Natural killer cell treated with Interleukin-12 subunit alpha and Interleukin-12 subunit beta and Interleukin-15 and Interleukin-18, amount 100 ng/mL, for 72 hours (primary cell): Measurements from ENCODE around the gene POU3F1. TPM values are rescaled to one million over a fixed set of nuclear protein-coding genes. Genes with fewer than 3 reads are reported as not detected.

Experiments
- ATAC-seq, 2 donors: fragments of 150-1000 bp; cut with Tn5 transposase in 1 of 2; sonication (Bioruptor Pico), chemical (Tn5 transposase) in 1 of 2; 2 replicates each; pipeline ENCODE4 v1.10.0; 2021
- DNase-seq: peaks from one replicate; pipeline ENCODE4 v3.0.0; 2022; ENCODE audit warnings: low spot score
- H3K27ac Mint-ChIP-seq, 2 donors: 1 replicate in 1 of 2; 2 replicates in 1 of 2; pipeline ENCODE4 v1.8.0; 2022; ENCODE audit warnings: mixed read lengths in 2 of 2, mild to moderate bottlenecking in 1 of 2, moderate library complexity in 1 of 2
- H3K27me3 Mint-ChIP-seq, 2 donors: 1 replicate in 1 of 2; 2 replicates in 1 of 2; pipeline ENCODE4 v1.8.0; 2022; ENCODE audit warnings: mixed read lengths in 2 of 2
- H3K36me3 Mint-ChIP-seq: one replicate; pipeline ENCODE4 v1.8.0; 2022; ENCODE audit warnings: mixed read lengths
- H3K4me1 Mint-ChIP-seq, 2 donors: 1 replicate in 1 of 2; 2 replicates in 1 of 2; pipeline ENCODE4 v1.8.0; 2022; ENCODE audit warnings: low read depth in 2 of 2, mixed read lengths in 2 of 2, mild to moderate bottlenecking in 1 of 2
- H3K4me3 Mint-ChIP-seq: one replicate; pipeline ENCODE4 v1.8.0; 2022; ENCODE audit warnings: mixed read lengths
- H3K9me3 Mint-ChIP-seq: 2 replicates; pipeline ENCODE4 v1.8.0; 2022; ENCODE audit warnings: mixed read lengths
- total RNA-seq, 2 donors: library from RNA; stranded (reverse); gene quantifications; one replicate each; pipeline ENCODE4 v1.2.3, GENCODE V29; 2022

POU3F1 gene
- total RNA-seq, 2 donors from 2014 or later: 0.50 to 0.93 TPM

DNA sequence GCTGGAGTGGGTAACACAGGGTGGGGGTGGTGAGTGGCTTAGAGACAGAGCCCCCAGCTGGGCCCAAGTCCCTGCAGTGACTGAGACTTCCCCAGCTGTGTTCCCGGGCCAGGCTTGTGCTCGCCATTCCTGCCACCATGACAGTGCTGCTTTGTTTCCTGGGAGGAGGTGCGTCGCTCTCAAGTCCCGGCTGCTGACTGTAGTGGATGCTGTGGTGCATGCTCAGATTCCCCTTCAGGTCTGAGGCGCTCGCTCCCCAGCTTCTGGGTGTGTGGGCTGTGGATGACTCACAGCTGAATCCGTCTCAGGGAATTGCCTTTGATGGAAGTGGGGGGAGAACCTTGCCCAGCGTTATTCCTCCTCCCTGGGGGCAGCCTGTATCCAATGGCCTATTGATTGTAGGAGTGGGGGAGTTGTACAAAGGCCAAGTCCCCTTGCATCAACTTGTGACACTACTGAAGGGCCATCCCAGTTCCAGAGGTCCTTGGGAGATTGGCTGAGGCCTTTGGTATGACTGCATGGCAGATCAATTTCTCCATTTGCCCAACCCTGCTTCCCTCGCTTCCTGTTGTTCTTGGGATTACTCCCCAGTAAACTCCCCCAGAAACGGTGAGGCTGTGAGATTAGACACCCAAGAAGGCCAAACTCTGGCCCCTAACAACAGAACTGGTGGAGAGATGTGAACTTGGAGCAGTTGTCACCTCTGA is 17.8 kb upstream of the POU3F1 start:
- Mint-ChIP-seq H3K9me3 (no peaks in the 10 kb centered on the region), H3K36me3 (no peaks in the 10 kb centered on the region), H3K4me3 (no peak overlapping the region), H3K27ac (no peak overlapping the region), H3K4me1 (peaks cover 6 to 7% of the 10 kb centered on the region in 2 donors), H3K27me3 (peaks cover 15 to 20% of the 10 kb centered on the region in 2 donors)
- DNase-seq: no peak
- ATAC-seq: no peak

- H3K4me1 Mint-ChIP-seq: peaks cover 6 to 7% of the 10 kb centered on the region in 2 donors
- no peak for DNase-seq
- no peaks in the 10 kb centered on the region for H3K36me3 Mint-ChIP-seq
- no peak for ATAC-seq
- H3K9me3 Mint-ChIP-seq: no peaks in the 10 kb centered on the region
- H3K4me3 Mint-ChIP-seq: no peak overlapping the region
- peaks cover 19 to 20% of the 10 kb centered on the region in 2 donors for H3K27me3 Mint-ChIP-seq
- H3K27ac Mint-ChIP-seq: no peak overlapping the region
Measured at GRCh38 chr1:38063616-38064015, 17.0 kb upstream of the POU3F1 start.

GRCh38 chr1:38062361-38063288 is 16.0 kb upstream of the POU3F1 start:
- H3K36me3 Mint-ChIP-seq: no peaks in the 10 kb centered on the region
- ATAC-seq: no peak
- DNase-seq: no peak
- H3K4me1 Mint-ChIP-seq: peaks cover 6 to 7% of the 10 kb centered on the region in 2 donors
- peak overlapping the region in 1 of 2 donors; percentile 85 for H3K27ac Mint-ChIP-seq
- peaks cover 17 to 19% of the 10 kb centered on the region in 2 donors for H3K27me3 Mint-ChIP-seq
- H3K4me3 Mint-ChIP-seq: peak overlapping the region; percentile 7
- no peaks in the 10 kb centered on the region for H3K9me3 Mint-ChIP-seq

- Mint-ChIP-seq H3K4me3 (peak overlapping the region; percentile 7), H3K36me3 (no peaks in the 10 kb centered on the region), H3K27ac (peak overlapping the region in 1 of 2 donors; percentile 85), H3K9me3 (no peaks in the 10 kb centered on the region), H3K4me1 (peaks cover 6 to 7% of the 10 kb centered on the region in 2 donors), H3K27me3 (peaks cover 12 to 13% of the 10 kb centered on the region in 2 donors)
- ATAC-seq: peak; percentile 56 to 65
- no peak for DNase-seq
Measured at GRCh38 chr1:38061883-38062328, 15.3 kb upstream of the POU3F1 start.

DNA sequence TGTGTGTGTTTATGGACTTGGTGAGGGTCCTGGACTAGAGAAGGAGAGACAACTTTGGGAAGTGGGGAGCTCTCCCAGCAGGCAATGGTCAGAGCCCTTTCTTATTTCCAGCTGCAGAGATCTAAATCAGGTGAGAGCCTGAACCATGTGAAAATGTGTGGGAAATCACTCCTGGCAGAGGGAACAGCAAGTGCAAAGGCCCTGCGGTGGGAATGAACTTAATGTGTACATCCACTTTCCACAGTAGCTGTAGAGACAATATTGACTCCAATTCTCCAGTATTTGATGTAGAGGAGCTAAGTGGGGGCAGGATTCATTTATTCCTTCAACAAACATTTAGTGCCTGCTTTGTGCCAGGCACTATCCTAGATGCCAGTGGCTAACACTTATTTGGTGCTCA is 14.7 kb upstream of the POU3F1 start:
- DNase-seq: no peak
- H3K27ac Mint-ChIP-seq: no peak overlapping the region
- no peak overlapping the region for H3K4me3 Mint-ChIP-seq
- H3K27me3 Mint-ChIP-seq: peaks cover 13 to 17% of the 10 kb centered on the region in 2 donors
- no peaks in the 10 kb centered on the region for H3K36me3 Mint-ChIP-seq
- no peaks in the 10 kb centered on the region for H3K9me3 Mint-ChIP-seq
- ATAC-seq: no peak
- H3K4me1 Mint-ChIP-seq: peaks cover 6 to 7% of the 10 kb centered on the region in 2 donors

DNA sequence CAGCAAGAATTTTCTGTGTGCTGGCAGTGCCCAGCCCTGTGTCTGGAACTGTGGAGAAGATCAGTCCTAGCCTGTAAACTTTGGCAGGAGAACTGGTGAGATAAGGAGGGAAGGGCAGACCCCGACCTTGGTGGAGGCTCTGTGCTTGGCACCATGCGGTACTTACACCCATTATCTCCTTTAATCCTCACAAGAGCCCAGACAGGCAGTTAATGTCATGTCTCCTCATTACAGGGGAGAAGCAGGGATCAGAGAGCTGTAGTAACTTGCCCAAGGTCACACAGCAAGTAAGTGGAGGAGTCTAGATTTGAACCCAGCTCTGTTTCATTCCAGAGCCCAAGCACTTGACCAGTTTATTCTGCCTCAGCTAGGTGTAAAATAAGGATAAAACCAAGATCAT is 13.9 kb upstream of the POU3F1 start:
- H3K9me3 Mint-ChIP-seq: no peaks in the 10 kb centered on the region
- DNase-seq (no peak), ATAC-seq (no peak)
- H3K27me3 Mint-ChIP-seq: peaks cover 18 to 22% of the 10 kb centered on the region in 2 donors
- peaks cover 6 to 7% of the 10 kb centered on the region in 2 donors for H3K4me1 Mint-ChIP-seq
- no peak overlapping the region for H3K4me3 Mint-ChIP-seq
- no peaks in the 10 kb centered on the region for H3K36me3 Mint-ChIP-seq
- no peak overlapping the region for H3K27ac Mint-ChIP-seq

DNA sequence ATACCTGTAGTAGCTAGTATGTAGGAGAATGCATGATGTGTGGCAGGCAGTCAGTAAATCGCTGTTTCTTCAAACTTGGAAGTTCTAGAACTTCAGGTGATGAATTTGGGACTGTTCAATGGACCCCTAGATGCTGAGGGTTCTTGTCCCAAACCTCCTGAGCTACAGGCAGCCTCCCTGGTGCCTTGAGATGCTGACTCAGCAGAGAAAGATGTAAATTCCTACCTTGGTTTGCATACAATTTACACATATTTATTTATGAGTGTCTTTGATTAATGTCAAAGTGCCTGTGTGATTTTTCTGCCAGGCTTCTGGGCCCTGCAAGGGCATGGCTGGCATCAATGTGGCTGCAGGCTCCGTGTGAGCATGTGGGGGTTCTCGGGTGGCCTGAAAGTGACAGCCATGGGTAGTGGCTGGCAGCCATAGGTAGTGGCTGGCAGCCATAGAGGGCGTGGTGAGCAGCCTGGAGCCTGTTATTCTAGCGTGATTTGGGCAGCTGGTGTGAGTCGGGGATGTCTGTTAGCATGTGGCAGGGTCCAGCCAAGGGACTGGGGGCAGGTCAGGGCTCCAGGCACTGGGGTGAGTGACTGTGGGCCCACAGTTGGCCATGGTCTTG is 13.2 kb upstream of the POU3F1 start:
- no peak overlapping the region for H3K27ac Mint-ChIP-seq
- H3K9me3 Mint-ChIP-seq: no peaks in the 10 kb centered on the region
- peaks cover 18 to 28% of the 10 kb centered on the region in 2 donors for H3K27me3 Mint-ChIP-seq
- ATAC-seq (no peak), DNase-seq (no peak)
- H3K36me3 Mint-ChIP-seq: no peaks in the 10 kb centered on the region
- no peak overlapping the region for H3K4me3 Mint-ChIP-seq
- peaks cover 6 to 7% of the 10 kb centered on the region in 2 donors for H3K4me1 Mint-ChIP-seq

- no peak overlapping the region for H3K4me3 Mint-ChIP-seq
- peaks cover 12 to 34% of the 10 kb centered on the region in 2 donors for H3K27me3 Mint-ChIP-seq
Measured at GRCh38 chr1:38055965-38056364, 9.4 kb upstream of the POU3F1 start.

DNA sequence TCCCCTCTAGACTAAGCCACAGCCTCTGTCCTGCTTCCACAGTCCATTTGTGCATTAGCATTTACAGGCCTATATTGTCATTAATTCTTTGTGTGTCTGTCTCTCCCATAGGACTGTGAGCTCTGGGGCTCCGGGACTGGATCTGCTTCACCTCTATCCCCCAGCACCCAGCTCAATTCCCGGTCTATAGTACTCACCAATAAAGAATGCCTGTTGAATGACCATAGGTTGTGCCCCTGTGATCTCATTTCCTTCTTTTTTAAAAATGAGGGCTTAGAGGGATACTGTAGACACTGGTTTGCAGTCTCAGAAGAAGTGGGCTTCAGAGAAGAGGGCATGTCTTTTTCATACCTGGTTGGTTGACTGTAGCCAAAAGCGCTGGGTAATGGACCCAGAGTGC is 8.8 kb upstream of the POU3F1 start:
- ATAC-seq: no peak
- Mint-ChIP-seq H3K27ac (no peak overlapping the region), H3K9me3 (no peaks in the 10 kb centered on the region), H3K4me3 (no peak overlapping the region), H3K36me3 (no peaks in the 10 kb centered on the region), H3K4me1 (peaks cover 16 to 19% of the 10 kb centered on the region in 2 donors), H3K27me3 (peaks cover 12 to 34% of the 10 kb centered on the region in 2 donors)
- peak; percentile 1 for DNase-seq

More at GRCh38 chr1:38055965-38056364, 9.4 kb upstream of the POU3F1 start:
- DNase-seq (peak; percentile 51), ATAC-seq (no peak)
- H3K9me3 Mint-ChIP-seq: no peaks in the 10 kb centered on the region
- peaks cover 16 to 19% of the 10 kb centered on the region in 2 donors for H3K4me1 Mint-ChIP-seq
- H3K36me3 Mint-ChIP-seq: no peaks in the 10 kb centered on the region
- no peak overlapping the region for H3K27ac Mint-ChIP-seq

DNA sequence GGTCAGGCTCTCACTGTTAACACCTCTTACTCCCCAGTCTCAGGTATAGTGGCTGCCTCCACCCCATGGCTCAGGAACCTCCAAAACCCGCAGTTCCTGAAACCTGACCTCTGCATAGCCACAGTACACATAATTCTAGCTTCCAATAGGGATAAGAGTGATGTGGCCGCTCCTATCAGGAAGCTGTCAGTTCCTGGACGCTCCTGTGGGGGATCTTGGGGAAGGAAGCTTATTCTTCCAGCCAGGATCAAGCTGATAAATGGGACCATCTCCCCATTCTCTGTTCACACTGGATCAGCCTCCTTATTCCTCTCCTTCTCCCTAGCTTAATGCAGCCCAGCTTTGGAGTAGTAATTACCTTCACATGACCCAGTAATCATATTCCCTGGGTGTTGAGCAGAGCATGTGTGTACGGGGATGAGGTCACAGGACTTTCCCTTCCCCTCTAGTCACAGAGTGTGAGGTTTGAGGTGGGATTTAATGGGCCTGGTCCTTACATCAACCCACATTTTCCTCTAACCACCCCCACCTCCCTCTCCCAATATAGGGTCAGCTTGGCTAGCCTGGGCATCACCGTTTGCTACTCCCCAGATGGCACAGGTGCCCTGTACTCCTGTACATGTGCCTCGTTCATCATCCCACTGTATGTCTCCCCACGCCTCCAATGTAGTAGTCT is 7.0 kb upstream of the POU3F1 start:
- no peaks in the 10 kb centered on the region for H3K36me3 Mint-ChIP-seq
- no peaks in the 10 kb centered on the region for H3K9me3 Mint-ChIP-seq
- H3K4me1 Mint-ChIP-seq: peaks cover 16 to 19% of the 10 kb centered on the region in 2 donors
- peaks cover 12 to 27% of the 10 kb centered on the region in 2 donors for H3K27me3 Mint-ChIP-seq
- peak; percentile 46 for DNase-seq
- peak in 1 of 2 donors; percentile 36 for ATAC-seq
- no peak overlapping the region for H3K4me3 Mint-ChIP-seq
- no peak overlapping the region for H3K27ac Mint-ChIP-seq

DNA sequence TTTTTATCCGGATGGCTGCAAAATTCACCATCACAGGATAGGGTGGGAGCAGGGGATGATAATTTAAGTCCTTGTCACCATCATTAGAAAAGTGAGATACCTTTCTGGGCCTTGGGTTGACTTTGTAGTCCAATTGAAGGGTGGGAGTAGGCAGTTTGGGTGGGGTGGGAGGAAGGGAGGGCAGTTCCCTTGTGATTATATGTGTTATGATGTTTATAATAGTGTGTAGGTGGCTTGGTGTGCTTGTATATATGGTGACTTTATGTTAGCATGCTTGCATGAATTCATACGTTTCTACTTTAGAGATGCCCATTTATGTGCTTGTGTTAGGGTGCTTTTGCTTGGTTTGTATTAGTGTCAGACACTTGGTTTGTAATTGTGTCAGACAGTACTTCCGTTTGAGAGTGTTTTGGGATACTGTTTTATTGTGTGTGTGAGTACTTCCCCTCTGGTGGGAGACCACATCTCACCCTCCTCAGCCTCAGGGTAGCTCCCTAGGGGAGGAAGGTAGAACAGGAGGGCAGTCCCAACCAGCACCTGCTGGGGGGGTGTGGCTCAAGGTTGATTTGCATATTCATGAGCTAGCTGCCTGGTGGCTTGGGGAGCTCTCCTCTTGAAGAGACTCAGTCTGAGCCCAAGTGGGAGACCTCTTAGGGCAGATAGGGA is 6.3 kb upstream of the POU3F1 start:
- no peak overlapping the region for H3K27ac Mint-ChIP-seq
- no peaks in the 10 kb centered on the region for H3K9me3 Mint-ChIP-seq
- H3K4me1 Mint-ChIP-seq: peaks cover 16 to 19% of the 10 kb centered on the region in 2 donors
- no peaks in the 10 kb centered on the region for H3K36me3 Mint-ChIP-seq
- peak; percentile 4 to 45 for ATAC-seq
- peaks cover 8 to 22% of the 10 kb centered on the region in 2 donors for H3K27me3 Mint-ChIP-seq
- no peak overlapping the region for H3K4me3 Mint-ChIP-seq
- DNase-seq: peak; percentile 44

- DNase-seq (no peak), ATAC-seq (no peak)
- Mint-ChIP-seq H3K27me3 (peaks cover 8 to 15% of the 10 kb centered on the region in 2 donors), H3K27ac (no peak overlapping the region), H3K4me1 (peaks cover 16 to 21% of the 10 kb centered on the region in 2 donors), H3K36me3 (no peaks in the 10 kb centered on the region), H3K4me3 (no peak overlapping the region), H3K9me3 (no peaks in the 10 kb centered on the region)
Measured at GRCh38 chr1:38051079-38051543, 4.5 kb upstream of the POU3F1 start.
